GM21515 (cell line): Measurements from ENCODE around the gene TMEM132D.

Experiments
- ATAC-seq: cut with Tn5 transposase; IDR thresholded peaks from one replicate; pipeline ENCODE4 v1.9.1; 2021; ENCODE audit not compliant: unreplicated experiment

The TMEM132D gene

DNA sequence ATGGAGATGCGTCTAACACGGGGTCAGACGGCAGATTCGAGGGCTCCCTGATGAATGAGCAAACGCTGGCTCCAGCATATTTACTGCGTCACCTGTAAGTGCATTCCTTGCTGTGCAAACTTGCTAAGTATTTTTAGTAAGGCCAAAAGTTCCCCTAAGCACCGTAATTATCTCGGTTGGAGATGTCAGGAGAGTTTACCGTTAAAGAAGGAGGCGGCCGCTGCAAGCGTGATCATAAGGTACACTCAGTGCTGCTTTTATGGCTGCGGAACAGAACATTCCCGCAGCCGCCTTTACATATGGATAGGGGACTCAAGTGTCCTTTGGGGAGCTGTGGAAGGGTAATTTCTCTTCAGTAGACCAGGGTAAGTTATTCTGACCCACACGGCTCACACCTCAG is 875.0 kb downstream of the TMEM132D start:
- ATAC-seq, result no peak

DNA sequence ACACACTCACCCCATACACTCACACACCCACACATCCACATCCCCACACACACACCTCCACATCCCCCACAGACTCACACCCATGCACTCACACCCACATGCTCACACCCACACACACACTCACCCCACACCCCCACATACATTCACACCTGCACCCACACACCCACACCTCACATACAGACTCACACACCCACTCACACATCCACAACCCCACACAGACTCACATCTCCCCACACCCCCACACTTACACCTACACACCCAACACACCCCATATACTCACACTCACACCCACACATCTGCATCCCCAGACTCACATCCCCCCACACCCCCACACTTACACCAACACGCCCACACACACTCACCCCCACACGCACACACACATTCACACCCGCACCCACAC is 878.8 kb downstream of the TMEM132D start:
- ATAC-seq, result no peak
